Skeletal muscle satellite cell (primary cell): ENCODE measurements around the gene CD151.

ENCODE experiments used
- H3K27me3 ChIP-seq: 2 replicates; pipeline ENCODE4 v1.7.0; 2013; ENCODE audit warnings: low read length; ENCODE audit not compliant: control insufficient read depth, insufficient read depth
- H3K36me3 ChIP-seq: 2 replicates; pipeline ENCODE4 v1.7.0; 2013; ENCODE audit warnings: mild to moderate bottlenecking, control low read depth, low read length; ENCODE audit not compliant: insufficient read depth
- H3K4me1 ChIP-seq: 2 replicates; pipeline ENCODE4 v1.7.0; 2013; ENCODE audit warnings: low read length; ENCODE audit not compliant: control insufficient read depth, insufficient read depth
- H3K4me2 ChIP-seq: 2 replicates; pipeline ENCODE4 v1.7.0; 2013; ENCODE audit warnings: mild to moderate bottlenecking, low read length
- H3K4me3 ChIP-seq: 2 replicates; pipeline ENCODE4 v1.7.0; 2013; ENCODE audit warnings: low read length
- H3K9ac ChIP-seq: 2 replicates; pipeline ENCODE4 v1.7.0; 2013; ENCODE audit warnings: mild to moderate bottlenecking, low read depth, low read length, moderate library complexity
- H3K9me3 ChIP-seq: replicated peaks from 2 replicates; pipeline ENCODE4 v1.7.0; 2013; ENCODE audit warnings: mild to moderate bottlenecking, control low read depth, low read length

The CD151 gene

DNA sequence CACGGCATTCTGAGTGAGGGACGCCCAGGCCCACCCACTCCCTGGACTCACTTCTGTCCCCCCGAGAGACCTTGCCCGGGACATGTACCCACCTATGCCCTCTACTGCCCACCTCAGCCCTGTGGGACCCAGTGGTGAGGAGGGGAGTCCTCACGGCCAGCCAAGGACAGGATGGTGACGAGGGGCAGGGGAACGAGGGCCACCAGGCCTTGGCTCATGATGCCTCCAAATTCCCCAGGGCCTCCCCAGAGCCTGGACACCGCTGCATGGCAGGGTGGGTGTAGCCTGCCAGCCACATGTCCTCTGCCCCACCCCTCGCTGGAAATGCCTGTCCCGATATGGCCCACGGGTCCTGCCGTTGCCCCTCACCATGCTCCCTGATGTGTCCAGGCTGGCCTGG is 36.0 kb downstream of the CD151 start:
- H3K4me2 ChIP-seq, result no peak overlapping the region
- H3K4me1 ChIP-seq, result peaks cover 9% of the 10 kb centered on the region
- H3K36me3 ChIP-seq, result peaks cover 36% of the 10 kb centered on the region
- H3K9ac ChIP-seq, result no peak overlapping the region
- H3K27me3 ChIP-seq, result no peaks in the 10 kb centered on the region
- H3K9me3 ChIP-seq, result no peaks in the 10 kb centered on the region
- no peak overlapping the region for H3K4me3 ChIP-seq

DNA sequence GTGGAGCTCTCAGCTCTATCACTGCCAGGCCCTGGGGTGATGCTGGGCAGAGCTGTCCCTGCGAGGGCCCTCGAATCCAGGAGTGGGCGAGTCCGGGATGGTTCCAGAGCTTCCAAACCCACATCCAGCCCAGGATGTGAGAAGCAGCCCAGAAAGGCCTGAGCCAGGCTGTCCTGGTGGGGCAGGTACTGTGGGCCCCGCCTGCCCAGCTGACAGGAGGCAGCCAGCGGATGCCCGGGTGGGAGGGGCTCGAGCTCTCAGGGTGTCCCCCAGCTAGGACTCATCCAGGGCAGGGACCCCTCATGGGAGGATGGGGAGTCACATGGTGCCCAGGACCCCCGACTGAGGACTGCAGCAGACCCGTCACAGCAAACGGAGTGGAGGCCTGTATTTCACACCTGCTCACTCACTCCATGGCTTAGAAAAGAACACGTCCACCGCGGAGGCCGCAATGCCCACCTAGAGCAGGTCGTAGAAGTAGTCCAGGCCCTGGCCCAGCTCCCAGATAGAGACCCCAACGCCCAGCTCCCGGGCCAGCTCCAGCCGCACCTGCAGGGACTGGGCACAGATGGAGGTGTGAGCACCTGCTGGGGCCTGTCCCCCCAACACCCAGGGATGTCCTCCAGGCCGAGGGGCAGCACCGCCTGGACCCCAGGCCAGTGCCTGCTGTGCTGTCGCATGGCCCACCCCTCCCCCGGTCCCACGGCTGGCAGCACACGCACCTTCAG is 36.8 kb downstream of the CD151 start:
- H3K4me3 ChIP-seq, result no peak overlapping the region
- no peak overlapping the region for H3K9ac ChIP-seq
- H3K4me1 ChIP-seq, result peaks cover 9% of the 10 kb centered on the region
- no peak overlapping the region for H3K4me2 ChIP-seq
- H3K36me3 ChIP-seq, result peaks cover 29% of the 10 kb centered on the region
- H3K9me3 ChIP-seq, result no peaks in the 10 kb centered on the region
- no peaks in the 10 kb centered on the region for H3K27me3 ChIP-seq

DNA sequence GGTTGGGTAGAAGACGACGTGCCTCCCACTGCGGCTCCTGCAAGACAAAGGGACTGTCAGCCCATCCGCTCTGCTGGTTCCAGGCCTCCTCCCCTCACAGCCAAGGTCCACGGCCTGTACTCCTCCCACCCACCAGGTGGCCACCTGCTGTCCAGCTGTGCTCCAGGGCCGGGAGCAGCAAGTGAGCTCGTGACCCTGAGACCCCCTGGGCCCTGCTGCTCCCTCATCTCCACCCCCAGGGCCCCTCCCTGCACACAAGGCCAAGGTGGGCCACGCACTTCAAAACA is 37.3 kb downstream of the CD151 start:
- peaks cover 24% of the 10 kb centered on the region for H3K36me3 ChIP-seq

DNA sequence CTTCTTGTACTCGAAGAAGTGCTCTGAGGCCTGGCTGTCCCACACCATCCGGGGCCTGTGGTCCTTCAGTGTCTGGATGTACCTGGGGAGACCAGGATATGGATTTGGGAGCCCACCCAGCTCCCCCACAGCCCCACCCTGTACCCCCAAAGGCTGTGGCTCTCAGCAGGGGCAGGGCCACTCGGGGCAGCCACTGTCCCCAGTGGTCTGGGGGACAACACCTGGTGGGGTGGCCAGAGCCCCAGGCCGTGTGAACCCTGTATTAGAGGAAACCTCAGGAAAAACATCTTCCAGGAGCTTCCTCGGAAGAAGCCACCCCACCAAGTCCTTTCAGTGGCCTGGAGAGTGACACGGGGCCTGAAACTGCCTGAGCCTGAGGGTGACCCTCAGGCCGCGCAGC is 37.7 kb downstream of the CD151 start:
- no peak overlapping the region for H3K4me2 ChIP-seq
- no peak overlapping the region for H3K9ac ChIP-seq
- H3K9me3 ChIP-seq, result no peaks in the 10 kb centered on the region
- H3K36me3 ChIP-seq, result peaks cover 22% of the 10 kb centered on the region
- H3K27me3 ChIP-seq, result no peaks in the 10 kb centered on the region
- peaks cover 9% of the 10 kb centered on the region for H3K4me1 ChIP-seq
- no peak overlapping the region for H3K4me3 ChIP-seq

More for the DNA sequence above, 37.3 kb downstream of the CD151 start:
- Histone ChIP-seq H3K4me3 (no peak overlapping the region), H3K9me3 (no peaks in the 10 kb centered on the region), H3K9ac (no peak overlapping the region), H3K4me2 (no peak overlapping the region), H3K27me3 (no peaks in the 10 kb centered on the region), H3K4me1 (peaks cover 9% of the 10 kb centered on the region)

DNA sequence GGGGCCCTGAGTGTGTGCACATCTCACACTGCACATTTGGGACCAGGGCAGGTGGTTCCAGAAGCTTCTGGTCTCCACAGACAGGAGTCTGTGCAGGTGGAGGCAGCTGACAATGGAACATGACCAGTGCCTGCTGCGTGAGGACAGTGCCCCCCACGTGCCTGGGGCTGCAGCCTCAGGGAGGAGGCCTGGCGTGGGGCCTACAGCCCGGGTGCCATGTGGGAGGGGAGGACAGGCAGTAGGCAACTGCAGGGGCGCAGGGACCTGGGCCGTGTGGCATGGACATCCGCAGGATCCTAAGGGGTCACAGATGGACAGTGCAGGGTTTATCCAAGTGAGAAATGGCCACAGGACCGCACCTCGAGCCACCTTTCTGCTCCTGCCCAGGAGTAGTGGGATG is 38.7 kb downstream of the CD151 start:
- no peaks in the 10 kb centered on the region for H3K9me3 ChIP-seq
- H3K9ac ChIP-seq, result no peak overlapping the region
- no peak overlapping the region for H3K4me3 ChIP-seq
- no peaks in the 10 kb centered on the region for H3K27me3 ChIP-seq
- H3K36me3 ChIP-seq, result peaks cover 17% of the 10 kb centered on the region
- H3K4me2 ChIP-seq, result no peak overlapping the region
- peaks cover 9% of the 10 kb centered on the region for H3K4me1 ChIP-seq

DNA sequence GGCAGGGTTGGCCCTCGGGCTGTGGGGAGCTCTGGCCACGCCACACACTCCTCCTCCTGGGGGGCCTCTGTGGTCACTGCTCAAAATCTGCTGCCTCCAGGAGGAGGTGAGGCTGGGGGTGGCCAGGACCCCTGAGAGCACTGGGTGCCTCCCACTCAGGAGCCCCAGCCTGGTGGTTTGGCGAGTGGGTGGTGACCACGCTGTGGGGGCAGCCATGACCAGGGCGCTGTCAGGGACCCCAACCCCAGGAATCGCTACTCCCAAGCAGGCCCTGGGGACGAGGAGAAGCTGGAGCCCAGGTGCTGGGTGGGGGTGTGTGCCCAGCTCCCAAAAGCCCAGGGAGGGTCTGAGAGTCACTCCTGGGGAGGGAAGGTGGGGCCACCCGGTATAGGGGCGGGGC is 40.0 kb downstream of the CD151 start:
- Histone ChIP-seq H3K4me2 (no peak overlapping the region), H3K4me1 (peaks cover 9% of the 10 kb centered on the region), H3K27me3 (no peaks in the 10 kb centered on the region), H3K4me3 (no peak overlapping the region), H3K9me3 (no peaks in the 10 kb centered on the region), H3K36me3 (peaks cover 8% of the 10 kb centered on the region), H3K9ac (no peak overlapping the region)

DNA sequence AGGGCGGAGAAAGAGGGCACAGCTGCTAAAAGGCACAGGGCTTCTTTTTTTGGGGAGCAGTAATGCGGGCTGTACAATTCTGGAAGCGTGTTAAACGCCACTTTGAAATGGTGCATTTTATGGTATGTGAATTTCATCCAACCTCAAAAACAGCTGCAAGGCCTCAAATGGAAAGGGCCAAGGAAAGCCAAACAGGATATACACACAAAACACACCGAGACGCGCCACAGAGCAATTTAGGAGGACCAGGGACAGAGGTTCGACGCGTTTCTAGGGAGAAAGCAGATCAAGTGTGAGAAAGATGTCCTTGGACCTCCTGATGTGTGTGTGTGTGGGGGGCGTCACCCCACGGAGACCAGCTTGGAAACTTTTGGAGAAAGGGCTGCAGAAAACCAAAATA is 41.0 kb downstream of the CD151 start:
- H3K9ac ChIP-seq, result no peak overlapping the region
- H3K4me1 ChIP-seq, result peaks cover 9% of the 10 kb centered on the region
- H3K4me3 ChIP-seq, result no peak overlapping the region
- H3K27me3 ChIP-seq, result no peaks in the 10 kb centered on the region
- H3K36me3 ChIP-seq, result peaks cover 7% of the 10 kb centered on the region
- no peak overlapping the region for H3K4me2 ChIP-seq
- no peaks in the 10 kb centered on the region for H3K9me3 ChIP-seq

DNA sequence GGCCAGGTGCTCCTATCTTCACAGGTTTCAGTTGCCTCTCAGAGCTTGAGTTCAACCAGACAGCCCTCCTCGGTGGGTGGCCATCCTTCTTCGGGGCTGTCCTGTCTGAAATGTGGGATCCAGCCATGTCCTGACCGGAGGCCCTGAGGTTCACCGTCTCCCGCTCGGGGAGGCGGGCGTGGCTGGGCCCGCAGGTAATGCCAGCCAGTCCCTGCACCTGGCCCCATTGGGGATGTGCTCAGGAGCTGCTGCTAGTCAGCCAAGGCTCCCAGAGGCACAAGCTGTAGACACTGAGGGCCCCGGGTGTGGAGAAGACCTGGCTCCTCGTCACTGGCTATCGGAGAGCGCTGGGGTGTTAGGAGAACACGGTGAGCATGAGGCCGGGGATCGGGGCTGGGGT is 42.5 kb downstream of the CD151 start:
- Histone ChIP-seq H3K9ac (no peak overlapping the region), H3K4me2 (no peak overlapping the region)

DNA sequence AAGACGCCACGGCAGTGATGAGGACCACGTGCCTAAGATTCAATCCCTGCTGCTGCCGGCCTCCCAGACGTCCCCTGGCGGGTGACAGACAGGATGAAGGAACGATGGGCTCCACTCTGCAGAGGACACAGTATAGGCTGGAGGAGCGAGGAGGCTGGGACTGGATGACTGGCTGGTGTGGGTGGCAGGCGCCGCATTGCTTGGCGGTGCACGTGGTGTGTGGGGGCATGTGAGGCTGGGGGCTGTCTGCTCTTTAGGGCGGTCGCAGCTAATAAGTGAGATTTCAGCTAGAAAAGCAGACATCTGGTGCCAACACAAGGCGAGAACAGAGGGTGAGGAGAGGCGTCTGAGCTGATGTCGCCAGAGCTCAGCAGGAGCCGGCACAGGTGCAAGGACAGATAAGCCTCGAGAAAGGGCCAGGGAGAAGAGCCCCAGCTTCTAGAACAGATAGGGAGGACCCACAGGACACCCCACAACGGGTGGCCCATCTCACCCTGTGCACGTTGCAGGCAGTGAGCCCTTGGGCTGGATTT is 43.1 kb downstream of the CD151 start:
- no peak overlapping the region for H3K4me3 ChIP-seq
- peaks cover 9% of the 10 kb centered on the region for H3K4me1 ChIP-seq
- H3K4me2 ChIP-seq, result no peak overlapping the region
- peaks cover 4% of the 10 kb centered on the region for H3K36me3 ChIP-seq
- no peaks in the 10 kb centered on the region for H3K27me3 ChIP-seq
- no peaks in the 10 kb centered on the region for H3K9me3 ChIP-seq
- H3K9ac ChIP-seq, result no peak overlapping the region

More for the DNA sequence above, 42.5 kb downstream of the CD151 start:
- no peaks in the 10 kb centered on the region for H3K27me3 ChIP-seq
- H3K9me3 ChIP-seq, result no peaks in the 10 kb centered on the region
- H3K36me3 ChIP-seq, result peaks cover 4% of the 10 kb centered on the region
- peaks cover 9% of the 10 kb centered on the region for H3K4me1 ChIP-seq
- H3K4me3 ChIP-seq, result no peak overlapping the region

DNA sequence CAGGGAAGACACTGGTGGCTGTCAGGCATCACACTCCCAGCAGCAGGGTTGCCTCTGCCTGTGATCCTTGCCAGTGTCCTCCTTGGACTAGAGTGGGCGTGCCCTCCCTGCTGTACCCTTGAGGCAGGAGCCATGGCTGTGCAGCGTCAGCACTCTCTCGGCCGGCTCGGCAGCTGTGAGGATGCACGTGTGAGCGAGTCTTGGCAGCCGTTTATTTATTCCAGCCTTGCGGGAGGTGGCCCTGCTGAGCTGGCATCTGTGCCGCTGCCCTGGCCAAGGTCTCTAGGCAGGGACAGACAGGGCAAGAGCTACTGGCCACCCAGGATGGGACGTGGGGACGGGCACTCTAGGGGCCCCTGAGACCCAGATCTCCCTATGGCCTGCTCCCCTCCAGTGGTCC is 43.8 kb downstream of the CD151 start:
- Histone ChIP-seq H3K27me3 (no peaks in the 10 kb centered on the region), H3K9ac (no peak overlapping the region), H3K4me1 (peaks cover 9% of the 10 kb centered on the region), H3K4me3 (no peak overlapping the region), H3K4me2 (no peak overlapping the region), H3K9me3 (no peaks in the 10 kb centered on the region), H3K36me3 (peaks cover 4% of the 10 kb centered on the region)

DNA sequence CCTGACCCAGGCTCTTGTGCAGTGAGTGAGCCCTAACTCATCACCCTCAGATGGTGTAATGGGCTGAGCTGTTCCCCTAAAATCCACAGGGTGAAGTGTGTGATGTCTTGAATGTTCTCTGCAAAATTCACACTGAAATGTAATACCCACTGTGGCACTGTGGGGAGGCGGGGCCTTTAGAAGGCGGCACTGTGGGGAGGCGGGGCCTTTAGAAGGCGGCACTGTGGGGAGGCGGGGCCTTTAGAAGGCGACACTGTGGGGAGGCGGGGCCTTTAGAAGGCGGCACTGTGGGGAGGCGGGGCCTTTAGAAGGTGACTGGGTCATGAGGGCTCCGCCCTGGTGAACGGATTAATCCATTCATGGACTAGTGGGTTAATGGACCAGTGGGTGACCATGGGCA is 44.8 kb downstream of the CD151 start:
- no peak overlapping the region for H3K9ac ChIP-seq
- no peak overlapping the region for H3K4me3 ChIP-seq
- H3K27me3 ChIP-seq, result no peaks in the 10 kb centered on the region
- peaks cover 4% of the 10 kb centered on the region for H3K36me3 ChIP-seq
- no peaks in the 10 kb centered on the region for H3K4me1 ChIP-seq
- H3K4me2 ChIP-seq, result no peak overlapping the region
- no peaks in the 10 kb centered on the region for H3K9me3 ChIP-seq

DNA sequence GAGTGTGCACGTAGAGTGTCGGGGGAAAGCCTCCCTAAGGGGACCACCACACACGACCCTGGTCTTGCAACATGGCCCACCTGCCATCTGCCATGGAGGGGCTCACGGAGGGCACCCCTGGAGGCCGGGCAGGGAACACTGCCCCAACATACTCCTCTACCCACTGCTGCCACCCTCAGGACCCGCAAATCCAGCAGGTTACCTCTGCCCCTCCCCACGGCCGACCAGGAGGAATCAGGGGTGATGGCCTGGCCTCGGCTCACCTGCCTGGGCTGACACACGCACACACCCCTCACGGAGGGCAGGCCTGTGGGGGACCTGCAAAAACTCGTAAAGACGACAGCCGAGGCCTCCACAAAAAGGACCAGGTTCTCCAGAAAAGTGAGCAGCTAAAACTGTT is 47.7 kb downstream of the CD151 start:
- no peak overlapping the region for H3K9ac ChIP-seq
- H3K4me2 ChIP-seq, result no peak overlapping the region
- no peaks in the 10 kb centered on the region for H3K4me1 ChIP-seq
- no peaks in the 10 kb centered on the region for H3K27me3 ChIP-seq
- H3K36me3 ChIP-seq, result peaks cover 10% of the 10 kb centered on the region
- no peaks in the 10 kb centered on the region for H3K9me3 ChIP-seq
- H3K4me3 ChIP-seq, result no peak overlapping the region
